GM18868 (cell line): ENCODE measurements around the gene LRFN3.
"Not testable (repeated sequence)": the region's sequence is repeated elsewhere in the genome, so short reads cannot be mapped to it uniquely, and the experiment has no call there.

Experiments
- ATAC-seq: cut with Tn5 transposase; IDR thresholded peaks from one replicate; pipeline ENCODE4 v1.9.1; 2021; ENCODE audit warnings: mild to moderate bottlenecking, moderate library complexity; ENCODE audit not compliant: unreplicated experiment

Gene LRFN3, protein sequence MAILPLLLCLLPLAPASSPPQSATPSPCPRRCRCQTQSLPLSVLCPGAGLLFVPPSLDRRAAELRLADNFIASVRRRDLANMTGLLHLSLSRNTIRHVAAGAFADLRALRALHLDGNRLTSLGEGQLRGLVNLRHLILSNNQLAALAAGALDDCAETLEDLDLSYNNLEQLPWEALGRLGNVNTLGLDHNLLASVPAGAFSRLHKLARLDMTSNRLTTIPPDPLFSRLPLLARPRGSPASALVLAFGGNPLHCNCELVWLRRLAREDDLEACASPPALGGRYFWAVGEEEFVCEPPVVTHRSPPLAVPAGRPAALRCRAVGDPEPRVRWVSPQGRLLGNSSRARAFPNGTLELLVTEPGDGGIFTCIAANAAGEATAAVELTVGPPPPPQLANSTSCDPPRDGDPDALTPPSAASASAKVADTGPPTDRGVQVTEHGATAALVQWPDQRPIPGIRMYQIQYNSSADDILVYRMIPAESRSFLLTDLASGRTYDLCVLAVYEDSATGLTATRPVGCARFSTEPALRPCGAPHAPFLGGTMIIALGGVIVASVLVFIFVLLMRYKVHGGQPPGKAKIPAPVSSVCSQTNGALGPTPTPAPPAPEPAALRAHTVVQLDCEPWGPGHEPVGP

DNA sequence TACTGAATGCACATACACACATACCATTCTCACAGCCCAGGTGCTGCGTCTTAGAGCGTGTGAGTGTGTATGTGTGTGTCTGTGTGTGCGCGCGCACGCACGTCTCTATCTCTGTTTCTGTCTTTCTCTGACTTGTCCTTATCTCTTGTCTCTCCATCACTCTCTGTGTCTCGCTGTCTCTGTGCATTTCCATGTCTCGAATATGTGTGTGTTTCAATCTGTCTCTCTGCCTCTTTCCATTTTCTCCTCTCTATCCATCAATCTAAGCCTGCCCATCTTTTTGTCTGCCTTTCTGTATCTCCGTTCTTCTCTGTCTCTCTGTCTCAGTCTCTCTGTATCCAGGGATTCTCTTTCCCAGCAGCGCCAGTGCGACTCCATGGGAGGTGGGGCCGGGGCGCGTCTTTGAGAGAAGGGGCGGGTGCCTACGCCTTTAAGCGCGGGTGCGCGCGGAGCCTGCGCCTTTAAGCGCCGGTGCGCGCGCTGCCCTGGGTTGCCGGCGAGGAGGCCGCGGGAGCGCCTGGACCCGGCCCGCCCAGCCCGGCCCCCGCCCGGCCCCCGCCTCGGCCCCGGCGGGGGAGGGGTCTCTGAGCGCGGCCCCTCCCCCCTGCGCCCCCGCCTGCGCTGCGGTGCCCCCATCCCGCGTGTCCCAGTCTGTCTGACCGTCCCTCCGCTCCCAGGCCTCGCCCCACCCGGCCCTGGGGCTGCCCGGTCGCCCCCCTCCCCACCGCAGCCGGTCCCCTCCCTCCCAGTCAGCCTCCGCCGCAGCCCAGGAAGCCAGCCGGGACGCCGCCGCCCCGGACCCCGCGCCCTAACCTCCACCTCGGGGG lies at the start of gene LRFN3:
LRFN3 (plus strand) TSS at position 464 of the 827 bp plus-strand sequence. CDS start 3,052 bp downstream, outside the sequence.
- no peak for ATAC-seq

DNA sequence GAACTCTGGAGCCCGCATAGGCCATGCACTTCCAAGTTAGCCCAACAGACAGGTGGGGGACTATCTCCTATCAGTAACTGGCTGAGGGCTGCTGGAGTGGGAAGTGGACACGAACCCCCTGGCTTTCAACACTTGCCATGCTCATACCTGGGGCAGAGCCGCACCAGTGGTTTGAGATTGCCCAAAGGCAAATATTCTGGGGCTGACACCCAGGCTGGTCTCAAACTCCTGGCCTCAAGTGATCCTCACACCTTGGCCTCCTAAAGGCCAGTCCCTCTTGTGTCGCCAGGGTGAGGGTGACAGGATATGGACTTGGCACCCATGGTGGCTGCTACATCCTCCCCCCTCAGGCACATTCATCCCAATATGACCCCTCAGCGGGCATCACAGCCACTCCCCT lies 49.0 kb upstream of the LRFN3 start:
- ATAC-seq = no peak

DNA sequence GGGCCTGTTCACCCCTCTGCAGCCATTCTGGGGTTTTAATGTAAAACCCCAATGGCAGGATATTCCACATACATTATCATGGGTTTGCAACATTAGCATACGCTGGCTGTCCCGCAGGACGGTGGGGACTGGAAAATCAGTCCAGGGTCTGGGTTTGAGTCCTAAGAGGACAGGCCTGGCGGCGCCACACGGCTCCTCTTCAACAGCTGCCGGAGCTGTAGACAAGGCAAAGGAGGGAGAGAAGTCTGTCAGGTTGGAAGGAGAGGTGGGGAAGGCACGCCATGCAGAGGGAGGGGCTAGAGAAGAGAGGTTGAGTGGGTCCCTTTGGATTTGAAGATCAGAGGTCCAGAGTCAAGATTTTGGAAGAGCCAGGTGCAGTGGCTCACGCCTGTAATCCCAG lies 47.8 kb upstream of the LRFN3 start:
- no peak for ATAC-seq

DNA sequence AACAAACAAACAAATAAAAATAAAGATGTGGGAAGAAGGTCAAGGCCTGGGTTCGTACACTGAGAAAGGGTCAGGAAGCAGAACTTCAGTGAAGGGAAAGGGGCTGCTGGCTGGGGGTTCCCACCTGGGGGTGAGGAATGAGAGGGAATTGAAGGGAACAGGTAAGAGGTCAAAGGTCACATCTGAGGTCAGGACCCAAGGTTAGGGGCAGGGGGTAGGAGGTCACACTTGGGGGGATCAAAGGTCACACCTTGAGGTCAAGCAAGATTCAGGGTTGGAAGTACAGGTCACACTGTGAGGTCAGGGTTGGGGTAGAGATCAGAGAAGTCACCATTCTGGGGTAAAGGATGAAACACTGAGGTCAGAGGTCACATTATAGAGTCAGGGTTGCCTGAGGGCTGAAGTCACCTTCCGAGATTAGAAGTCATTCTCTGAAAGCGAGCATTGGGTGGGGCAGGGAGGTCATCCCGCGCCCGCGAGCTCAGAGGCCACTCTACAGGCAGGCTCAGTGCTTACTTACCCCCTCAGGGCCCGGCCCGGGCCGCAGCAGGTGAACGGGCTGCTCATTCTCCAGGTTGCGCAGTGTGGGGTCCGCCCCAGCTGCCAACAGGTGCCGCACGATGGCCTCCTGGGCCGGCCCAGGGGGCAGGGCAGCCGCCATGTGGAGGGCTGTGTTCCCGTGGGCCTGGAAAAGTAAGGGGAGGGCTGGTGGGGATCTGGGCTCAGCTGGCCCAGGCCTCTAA lies 46.6 kb upstream of the LRFN3 start:
- no peak for ATAC-seq

DNA sequence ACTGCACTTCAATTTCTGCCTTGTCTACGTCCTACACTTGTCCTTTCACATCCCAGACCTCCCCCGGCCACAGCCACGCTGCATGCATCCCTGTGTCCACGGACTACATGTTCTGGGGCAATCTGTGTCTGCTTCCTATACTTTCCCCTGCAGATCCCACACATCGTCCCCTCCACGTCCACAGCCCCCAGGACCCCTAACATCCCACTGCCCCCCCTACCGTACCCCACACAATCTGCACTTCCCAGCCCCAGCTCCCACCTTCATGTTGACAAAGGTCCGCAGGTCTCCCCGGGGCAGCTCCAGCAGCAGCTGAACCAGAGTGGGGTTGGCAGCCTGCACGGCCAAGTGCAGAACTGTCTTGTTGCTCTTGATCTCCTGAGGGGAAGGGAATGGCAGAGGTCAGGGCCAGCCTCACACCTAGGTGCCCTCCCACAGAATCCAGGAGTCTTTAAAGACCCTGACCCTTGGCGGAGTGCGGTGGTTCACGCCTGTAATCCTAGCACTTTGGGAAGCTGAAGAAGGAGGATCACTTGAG lies 46.0 kb upstream of the LRFN3 start:
- no peak for ATAC-seq

DNA sequence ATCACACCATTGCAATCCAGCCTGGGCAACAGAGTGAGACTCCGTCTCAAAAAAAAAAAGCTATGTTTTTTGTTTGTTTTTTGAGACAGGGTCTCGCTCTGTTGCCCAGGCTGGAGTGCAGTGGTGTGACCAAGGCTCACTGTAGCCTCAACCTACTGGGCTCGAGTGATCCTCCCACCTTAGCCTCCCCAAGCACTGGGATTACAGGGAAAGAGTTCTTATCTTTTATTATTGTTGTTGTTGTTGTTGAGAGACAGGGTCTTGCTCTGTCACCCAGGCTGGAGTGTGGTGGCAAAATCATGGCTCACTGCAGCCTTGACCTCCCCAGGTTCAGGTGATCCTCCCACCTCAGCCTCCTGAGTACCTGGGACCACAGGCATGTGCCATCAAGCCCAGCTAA lies 44.4 kb upstream of the LRFN3 start:
- ATAC-seq = not testable (repeated sequence)

DNA sequence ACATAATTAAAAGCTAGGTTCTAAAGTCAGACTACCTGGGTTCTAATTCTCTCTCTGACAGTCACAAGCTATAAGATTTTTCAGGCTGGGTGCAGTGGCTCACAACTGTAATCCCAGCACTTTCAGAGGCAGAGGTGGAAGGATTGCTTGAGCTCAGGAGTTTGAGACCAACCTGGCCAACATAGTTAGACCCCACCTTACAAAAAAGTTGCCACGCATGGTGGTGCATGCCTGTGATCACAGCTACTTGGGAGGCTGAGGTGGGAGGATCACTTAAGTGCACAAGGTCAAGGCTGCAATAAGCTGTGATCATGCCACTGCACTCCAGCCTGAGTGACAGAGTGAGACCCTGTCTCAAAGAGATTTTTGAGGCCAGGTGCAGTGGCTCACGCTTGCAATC lies 41.8 kb upstream of the LRFN3 start:
- no peak for ATAC-seq

DNA sequence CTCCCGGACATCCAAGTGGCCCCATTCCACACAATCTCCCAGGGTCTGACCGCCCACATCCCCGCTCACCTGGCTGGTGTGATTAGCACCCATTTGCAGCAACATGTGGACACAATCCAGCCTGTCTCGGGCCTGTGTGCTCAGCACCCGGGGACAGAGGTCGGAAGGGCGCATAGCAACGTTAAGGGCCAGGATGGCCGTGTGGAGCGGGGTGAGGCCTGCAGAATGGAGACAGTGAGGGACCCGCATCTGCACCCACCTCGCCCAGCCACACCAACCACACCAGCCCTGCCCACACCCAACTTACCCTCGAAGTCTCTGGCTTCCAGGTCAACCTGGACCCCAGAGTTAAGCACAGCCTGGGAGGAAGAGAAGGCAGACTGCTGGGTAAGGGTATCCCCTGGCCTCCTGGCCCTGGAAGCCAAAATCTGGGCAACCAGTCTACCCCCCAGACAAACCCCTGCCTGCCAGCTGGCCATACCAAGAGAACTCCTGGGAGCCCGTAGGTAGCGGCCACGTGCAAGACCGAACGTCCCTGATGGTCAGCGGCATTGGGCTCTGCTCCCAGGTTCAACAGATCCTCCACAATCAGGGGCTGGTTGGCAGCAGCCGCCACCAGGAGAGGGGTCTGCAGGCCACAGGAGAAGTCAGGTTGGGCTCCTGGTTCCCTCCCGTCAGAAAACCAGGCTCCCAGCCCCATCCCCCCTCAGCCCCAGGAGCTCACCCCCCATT lies 40.1 kb upstream of the LRFN3 start:
- no peak for ATAC-seq

DNA sequence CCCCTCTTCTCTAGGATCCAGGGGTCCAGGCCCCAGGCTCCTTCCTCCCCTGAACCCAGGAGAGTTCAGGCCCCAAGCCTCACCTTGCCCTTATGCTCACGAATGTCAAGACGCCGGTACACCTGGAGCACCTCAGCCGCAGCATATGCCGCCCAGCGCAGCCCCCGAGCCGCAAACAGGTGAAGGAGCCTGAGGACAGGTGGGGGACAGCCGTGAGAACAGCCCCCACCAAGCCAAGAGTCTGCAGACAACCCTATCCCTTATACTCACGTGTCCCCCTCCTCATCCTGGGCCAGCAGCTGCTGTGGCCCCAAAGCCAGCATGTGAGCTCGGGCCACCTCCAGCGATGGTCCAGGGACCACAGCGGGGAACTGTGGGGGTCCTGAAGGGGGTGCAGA lies 39.5 kb upstream of the LRFN3 start:
- ATAC-seq = no peak

DNA sequence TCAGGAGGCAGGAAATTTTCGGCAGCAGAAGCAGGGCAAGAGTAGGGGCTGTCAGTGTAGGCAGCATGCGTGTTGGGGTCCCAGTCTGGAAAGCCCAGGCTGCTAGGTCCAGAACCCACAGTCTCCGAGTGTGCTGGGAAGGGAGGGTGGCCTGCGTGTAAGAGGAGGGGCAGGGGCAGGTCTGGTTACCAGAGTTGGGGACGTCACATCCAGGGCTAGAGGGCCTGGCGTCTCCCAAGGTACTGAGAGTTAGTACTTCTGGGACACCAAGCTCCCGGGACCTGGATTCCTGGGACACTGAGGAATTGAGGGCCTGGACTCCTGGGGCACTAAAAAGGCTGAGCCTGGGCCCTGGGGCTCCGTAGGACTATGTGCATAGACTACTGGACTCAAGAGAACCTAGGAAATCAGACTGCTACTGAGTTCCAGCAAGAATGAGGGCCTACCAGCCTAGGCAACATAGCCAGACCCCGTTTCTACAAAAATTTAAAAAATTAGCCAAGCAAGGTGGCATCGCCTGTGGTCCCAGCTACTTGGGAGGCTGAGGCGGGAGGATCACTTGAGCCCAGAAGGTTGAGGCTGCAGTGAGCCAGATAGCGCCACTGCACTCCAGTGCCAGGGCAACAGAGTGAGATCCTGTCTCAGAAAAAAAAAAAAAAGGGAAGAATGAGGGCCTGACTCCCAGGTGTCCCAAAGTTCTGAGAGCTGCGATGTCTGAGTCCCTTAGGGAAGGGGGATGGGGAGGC lies 38.3 kb upstream of the LRFN3 start:
- no peak for ATAC-seq

DNA sequence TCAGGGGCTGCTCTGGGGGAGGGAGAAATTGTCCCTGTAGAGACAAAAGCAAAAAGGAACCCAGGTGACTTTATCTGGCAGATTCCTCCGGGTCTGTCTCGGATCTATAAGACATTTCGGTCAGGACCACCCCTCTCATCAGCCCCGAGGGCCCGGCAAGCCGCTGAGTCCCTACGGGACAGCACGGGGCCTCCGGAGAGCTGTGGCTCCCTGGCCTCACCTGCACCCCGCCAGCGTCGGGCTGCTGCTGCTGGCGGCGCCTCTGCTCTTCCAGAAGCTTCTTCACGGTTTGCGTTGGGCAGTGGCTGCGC lies 37.7 kb upstream of the LRFN3 start:
- no peak for ATAC-seq

DNA sequence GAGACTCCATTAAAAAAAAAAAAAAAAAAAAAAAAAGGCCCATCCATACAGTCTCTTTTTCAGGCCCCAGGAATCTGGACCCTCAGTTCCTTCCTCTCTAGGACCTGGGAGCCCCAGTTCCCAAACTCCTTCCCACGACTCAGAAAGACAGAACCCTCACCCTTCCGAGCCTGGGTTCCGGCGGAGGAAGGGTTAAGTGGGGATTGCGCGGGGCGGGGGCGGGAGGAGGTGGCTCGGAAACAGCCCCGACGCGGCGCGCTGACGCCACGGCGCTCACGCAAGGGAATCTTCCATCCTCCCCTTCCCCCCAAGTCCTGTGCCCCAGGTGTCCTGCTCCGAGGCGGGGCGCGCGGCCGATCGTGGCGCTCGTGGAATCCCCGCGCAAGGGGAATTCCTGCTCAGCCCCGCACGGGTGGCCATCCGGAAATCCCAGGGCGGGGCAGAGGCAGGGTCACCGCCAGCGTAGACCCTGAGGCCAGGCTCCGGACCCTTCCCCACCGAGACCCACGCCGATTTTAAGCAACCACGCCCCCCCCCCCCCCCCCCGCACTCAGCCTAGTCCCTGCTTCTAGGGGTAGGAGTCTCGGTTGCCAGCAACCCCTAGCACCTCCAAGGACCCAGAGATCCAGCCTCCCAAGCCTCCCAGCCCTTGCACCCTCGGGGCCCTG lies 36.5 kb upstream of the LRFN3 start:
- ATAC-seq = peak; percentile 41

DNA sequence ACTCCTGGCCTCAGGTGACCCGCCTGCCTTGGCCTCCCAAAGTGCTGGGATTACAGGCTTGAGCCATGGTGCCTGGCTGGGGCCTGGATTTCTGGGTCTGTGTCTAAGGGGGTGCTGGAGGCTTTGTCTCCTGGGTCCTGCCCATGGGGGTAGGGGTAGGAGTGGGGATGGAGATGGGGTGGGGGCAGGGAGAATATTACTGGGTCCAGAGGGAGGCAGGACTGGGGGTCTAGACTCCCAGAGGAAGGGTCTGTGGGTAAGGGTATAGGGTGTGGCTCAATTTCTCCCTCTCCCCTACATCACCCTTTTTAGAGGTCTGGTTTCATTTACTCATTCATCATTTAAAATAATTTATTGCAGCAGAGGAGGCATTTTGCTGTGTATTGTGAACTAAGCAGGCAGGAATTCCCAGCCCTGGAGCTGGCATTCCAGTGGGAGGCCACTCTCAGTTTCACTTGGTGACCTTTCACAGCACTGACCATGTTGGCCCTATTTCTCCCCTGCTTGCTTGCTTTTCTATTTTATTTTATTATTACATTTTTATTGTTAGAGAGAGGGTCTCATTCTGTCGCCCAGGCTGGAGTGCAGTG lies 35.0 kb upstream of the LRFN3 start:
- no peak for ATAC-seq

DNA sequence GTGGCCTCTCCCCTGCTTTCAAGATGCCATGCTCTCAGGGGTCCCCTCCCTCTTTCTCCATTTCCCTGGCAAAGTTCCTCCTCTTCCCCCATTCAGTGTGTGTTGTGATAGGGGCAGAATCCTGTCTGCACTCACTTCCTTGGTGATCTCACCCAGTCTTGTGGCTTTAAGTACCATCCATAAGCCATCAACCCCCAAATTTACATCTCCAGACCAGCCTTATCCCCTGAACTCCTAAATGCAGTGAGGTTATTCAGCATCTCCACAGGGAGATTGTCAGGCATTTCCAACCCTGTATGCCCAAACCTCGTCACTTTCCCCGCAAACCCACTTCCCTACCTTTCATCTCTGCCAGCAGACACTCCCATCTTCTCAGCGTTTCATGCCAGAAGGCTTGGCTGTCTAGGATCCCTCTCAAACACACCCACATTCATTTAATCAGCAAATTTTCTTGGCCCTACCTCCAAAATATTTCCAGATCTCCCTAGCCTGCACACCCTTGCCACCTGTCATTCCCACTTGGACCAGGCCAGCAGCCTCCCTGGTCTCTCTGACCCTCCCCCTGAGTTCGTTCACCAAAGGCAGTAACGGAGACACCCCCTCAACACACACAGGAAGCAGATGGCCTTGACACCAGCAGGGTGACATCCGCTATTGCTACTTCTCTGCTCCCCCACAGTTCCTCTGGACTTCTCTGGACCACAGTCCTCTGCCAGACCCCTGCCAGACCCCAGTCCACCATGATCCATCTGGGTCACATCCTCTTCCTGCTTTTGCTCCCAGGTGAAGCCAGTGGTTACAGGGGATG lies 34.1 kb upstream of the LRFN3 start, which contains the start of gene HCST:
HCST (plus strand) TSS at position 676 of the 808 bp plus-strand sequence; CDS start at position 741, 65 bp downstream.
- ATAC-seq = no peak

DNA sequence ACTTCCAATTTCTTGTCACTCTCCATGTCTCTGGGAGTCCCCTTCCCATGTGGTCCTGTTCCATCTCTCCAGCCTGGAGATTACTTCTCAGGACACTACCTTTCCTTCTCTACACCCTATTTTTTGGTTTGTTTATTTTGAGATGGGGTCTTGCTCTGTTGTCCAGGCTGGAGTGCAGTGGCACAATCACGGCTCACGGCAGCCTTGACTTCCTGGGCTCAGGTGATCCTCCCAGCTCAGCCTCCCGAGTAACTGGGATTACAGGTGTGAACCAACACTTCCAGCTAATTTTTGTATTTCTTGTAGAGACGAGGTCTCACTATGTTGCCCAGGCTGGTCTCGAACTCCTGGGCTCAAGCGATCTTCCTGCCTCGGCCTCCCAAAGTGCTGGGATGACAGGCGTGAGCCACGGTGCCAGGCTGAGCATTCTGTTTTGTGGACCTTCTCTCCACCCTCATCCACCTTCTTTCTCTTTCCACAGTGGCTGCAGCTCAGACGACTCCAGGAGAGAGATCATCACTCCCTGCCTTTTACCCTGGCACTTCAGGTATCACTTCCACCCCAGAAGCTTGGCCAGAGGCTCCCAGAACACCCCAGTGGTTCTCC lies 33.2 kb upstream of the LRFN3 start:
- ATAC-seq = no peak

DNA sequence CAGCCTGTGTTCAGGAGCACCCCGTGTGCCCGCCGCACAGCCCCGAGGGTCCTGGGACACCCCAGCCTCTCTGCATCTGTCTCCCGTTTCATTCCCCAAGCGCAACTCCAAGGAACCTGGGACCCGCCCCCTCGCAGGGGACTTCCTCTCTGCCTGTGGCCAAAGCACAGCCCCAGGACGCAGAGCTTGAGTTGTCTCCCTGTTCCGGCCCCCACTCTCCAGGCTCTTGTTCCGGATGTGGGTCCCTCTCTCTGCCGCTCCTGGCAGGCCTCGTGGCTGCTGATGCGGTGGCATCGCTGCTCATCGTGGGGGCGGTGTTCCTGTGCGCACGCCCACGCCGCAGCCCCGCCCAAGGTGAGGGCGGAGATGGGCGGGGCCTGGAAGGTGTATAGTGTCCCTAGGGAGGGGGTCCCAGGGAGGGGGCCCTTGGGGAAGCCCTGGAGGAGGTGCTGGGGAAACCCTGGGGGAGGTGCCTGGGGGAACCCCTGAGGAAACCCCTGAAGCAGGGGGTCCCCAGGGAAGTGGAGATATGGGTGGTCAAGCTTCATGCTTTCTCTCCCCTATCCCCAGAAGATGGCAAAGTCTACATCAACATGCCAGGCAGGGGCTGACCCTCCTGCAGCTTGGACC lies 32.5 kb upstream of the LRFN3 start:
- no peak for ATAC-seq
